ENCODE measurements around the gene PVALEF. TPM values are rescaled to one million over a fixed set of nuclear protein-coding genes. Genes with fewer than 3 reads are reported as not detected.

Gene PVALEF
- total and polyA plus RNA-seq, 11 donors, result not detected

GRCh38 chr17:81218991-81219390 lies 53.7 kb downstream of the PVALEF start:
- H3K4me3 ChIP-seq, result no peak overlapping the region
- no peak overlapping the region for H3K27ac ChIP-seq
- DNase-seq, result no peak
- no peak for ATAC-seq
- peaks cover 6 to 25% (median 18%) of the 10 kb centered on the region in 12 donors for H3K4me1 ChIP-seq
- no peaks in the 10 kb centered on the region for H3K27me3 ChIP-seq
- H3K36me3 ChIP-seq, result peaks cover 0 to 12% (median 3%) of the 10 kb centered on the region in 9 donors
- TF ChIP-seq POLR2A (IDR thresholded peaks at IDR 0.05) (no peak), CTCF (IDR thresholded peaks at IDR 0.05) (no peak)
- H3K9me3 ChIP-seq, result no peaks in the 10 kb centered on the region
- WGBS, 4 donors, result 94 to 97% (median 94%) methylated on average over 11 of the region's 11 CpGs
- intact Hi-C loops (cut with DNase I), result no loop called here

GRCh38 chr17:81219476-81220180 lies 54.3 kb downstream of the PVALEF start:
- ATAC-seq (no peak), DNase-seq (no peak)
- Histone ChIP-seq H3K9me3 (no peaks in the 10 kb centered on the region), H3K4me1 (peaks cover 6 to 25% (median 18%) of the 10 kb centered on the region in 12 donors), H3K36me3 (peaks cover 0 to 12% (median 3%) of the 10 kb centered on the region in 9 donors), H3K27me3 (no peaks in the 10 kb centered on the region), H3K4me3 (no peak overlapping the region), H3K27ac (no peak overlapping the region)
- intact Hi-C loops (cut with DNase I), result no loop called here
- TF ChIP-seq POLR2A (IDR thresholded peaks at IDR 0.05) (no peak), CTCF (IDR thresholded peaks at IDR 0.05) (no peak)
- 91 to 97% (median 96%) methylated on average over 14 to 24 of the region's 24 CpGs for WGBS, 4 donors

- DNase-seq, result no peak
- no peak for ATAC-seq
- Histone ChIP-seq H3K36me3 (peaks cover 0 to 12% (median 3%) of the 10 kb centered on the region in 9 donors), H3K27me3 (no peaks in the 10 kb centered on the region), H3K4me1 (peaks cover 6 to 25% (median 18%) of the 10 kb centered on the region in 12 donors), H3K9me3 (peaks cover 0 to 5% (median 0%) of the 10 kb centered on the region in 12 donors), H3K4me3 (peak overlapping the region in 9 of 12 donors; percentile 62 to 94 (median 82)), H3K27ac (no peak overlapping the region)
- intact Hi-C loops (cut with DNase I), result no loop called here
- 68 to 72% (median 69%) methylated on average over 10 to 11 of the region's 11 CpGs for WGBS, 4 donors
- TF ChIP-seq POLR2A (IDR thresholded peaks at IDR 0.05), result no peak
- no peak for TF ChIP-seq CTCF (IDR thresholded peaks at IDR 0.05)
Measured at GRCh38 chr17:81221371-81221841, 56.1 kb downstream of the PVALEF start.

- Histone ChIP-seq H3K27me3 (no peaks in the 10 kb centered on the region), H3K36me3 (peaks cover 0 to 12% (median 3%) of the 10 kb centered on the region in 9 donors), H3K4me3 (peak overlapping the region; percentile 55 to 96 (median 80)), H3K4me1 (peaks cover 6 to 25% (median 18%) of the 10 kb centered on the region in 12 donors), H3K9me3 (peaks cover 0 to 11% (median 0%) of the 10 kb centered on the region in 12 donors), H3K27ac (peak overlapping the region in 4 of 12 donors; percentile 39 to 58 (median 46))
- no peak for DNase-seq
- peak in 2 of 4 donors; percentile 0 to 1 for ATAC-seq
- TF ChIP-seq POLR2A (IDR thresholded peaks at IDR 0.05) (no peak), CTCF (IDR thresholded peaks at IDR 0.05) (no peak)
- 15 to 21% (median 18%) methylated on average over 14 to 24 of the region's 24 CpGs for WGBS, 4 donors
- intact Hi-C loops (cut with DNase I), result no loop called here
Measured at GRCh38 chr17:81221842-81222619, 56.7 kb downstream of the PVALEF start.

Measured in heart left ventricle (tissue), 16 donors.